HEK293T (cell line): Measurements from ENCODE around the gene BMP6.

Source experiments
- FOXK2 ChIP-seq: fragments of 450-650 bp; IDR thresholded peaks from 2 replicates; pipeline ENCODE4 v1.6.1; 2016; ENCODE audit warnings: mild to moderate bottlenecking
- SP1 ChIP-seq: fragments of 450-650 bp; IDR thresholded peaks from 2 replicates; pipeline ENCODE4 v1.6.1; 2017

- TF ChIP-seq SP1 (no peak), FOXK2 (no peak)
Observed at GRCh38 chr6:7879980-7880717, 154.2 kb downstream of the BMP6 start.
